ENCODE results near the gene CD46.

GRCh38 chr1:207829576-207829975, 77.7 kb downstream of the CD46 start:
- no peak for TF ChIP-seq ZNF384 (IDR thresholded peaks at IDR 0.05)
- TF ChIP-seq SP1 (IDR thresholded peaks at IDR 0.05), result no peak
- TF ChIP-seq ELF4 (IDR thresholded peaks at IDR 0.05), result no peak
- no peak for TF ChIP-seq BHLHE40 (IDR thresholded peaks at IDR 0.05; ENCODE audit: borderline replicate concordance)
- TF ChIP-seq SUZ12 (IDR thresholded peaks at IDR 0.05), result no peak
- no peak for TF ChIP-seq NFRKB (IDR thresholded peaks at IDR 0.05)
- TF ChIP-seq FOXA1 (IDR thresholded peaks at IDR 0.05), result no peak

Measured in HEK293T (cell line).